Aorta (tissue), 5 donors: Measurements from ENCODE around the gene EEFSEC. TPM values are rescaled to one million over a fixed set of nuclear protein-coding genes. Genes with fewer than 3 reads are reported as not detected.

Experiments
- ATAC-seq: fragments of 200-7000 bp; cut with Tn5 transposase; one replicate; pipeline ENCODE4 v1.9.1; 2022; ENCODE audit warnings: moderate library complexity; ENCODE audit not compliant: low FRiP score
- DNase-seq, 2 donors: peaks; one replicate each; pipeline ENCODE4 v3.0.0-alpha.2; 2020
- H3K27ac ChIP-seq, 2 donors: one replicate each; pipeline ENCODE4 v1.5.1; 2013; ENCODE audit warnings: low read length in 2 of 2, mild to moderate bottlenecking in 2 of 2, moderate library complexity in 2 of 2, control low read depth in 1 of 2, inconsistent platforms in 1 of 2, low read depth in 1 of 2
- H3K27me3 ChIP-seq, 2 donors: one replicate each; pipeline ENCODE4 v1.6.1; 2013; ENCODE audit warnings: control low read depth in 1 of 2, low read length in 1 of 2, mild to moderate bottlenecking in 1 of 2, moderate library complexity in 1 of 2; ENCODE audit not compliant: insufficient read depth in 2 of 2, control insufficient read depth in 1 of 2
- H3K36me3 ChIP-seq, 2 donors: one replicate each; pipeline ENCODE4 v1.6.1; 2013; ENCODE audit warnings: control low read depth in 1 of 2, low read length in 1 of 2, mild to moderate bottlenecking in 1 of 2; ENCODE audit not compliant: insufficient read depth in 2 of 2, control insufficient read depth in 1 of 2
- H3K4me1 ChIP-seq, 2 donors: one replicate each; pipeline ENCODE4 v1.6.1; 2013; ENCODE audit warnings: low read length in 2 of 2, control low read depth in 1 of 2, mild to moderate bottlenecking in 1 of 2, moderate library complexity in 1 of 2; ENCODE audit not compliant: insufficient read depth in 2 of 2, control insufficient read depth in 1 of 2
- H3K4me3 ChIP-seq, 2 donors: one replicate each; pipeline ENCODE4 v1.5.1; 2013; ENCODE audit warnings: low read length in 2 of 2, control low read depth in 1 of 2, mild to moderate bottlenecking in 1 of 2
- H3K9me3 ChIP-seq: one replicate; pipeline ENCODE4 v1.6.1; 2013; ENCODE audit warnings: mild to moderate bottlenecking, low read length; ENCODE audit not compliant: control insufficient read depth
- WGBS, 2 donors: extraction: QIAGEN DNeasy Blood & Tissue Kit; methylation state at CpG; one replicate each; pipeline ENCODE4 v1.1.7; 2013; 5-methylcytosine and 5-hydroxymethylcytosine counted together
- intact Hi-C, 2 donors: fragments of 100-400 bp; cut with DNase I; formaldehyde crosslinking; loops; one replicate each; pipeline versions ENCODE4 v1.14.2 to v1.15.0; 2022
- polyA plus RNA-seq, 2 donors: library from polyadenylated mRNA; stranded (reverse); fragments of 200-250 nt; gene quantifications; one replicate each; pipeline ENCODE4 v1.2.3, GENCODE V29; 2013
- total RNA-seq, 2 donors: library from RNA; stranded (reverse); fragmentation: NEBNext Ultra II Directional; extraction: Animal tissue kit (Norgen Biotek cat#: 25700); gene quantifications; one replicate each; pipeline ENCODE4 v1.2.1, GENCODE V29; 2021
- donor health status: healthy with polysubstance abuse.
- donor health status: Bipolar disorder and iron deficiency.
- donor health status: DM: no; HTN: no; CAD: no.
- donor health status: DM: no; HTN: no; CAD: no.
- donor health status: DM: yes; HTN: yes; CAD: no.

The EEFSEC gene
- total and polyA plus RNA-seq, 4 donors, result 3.5 to 18.8 (median 11.6) TPM

DNA sequence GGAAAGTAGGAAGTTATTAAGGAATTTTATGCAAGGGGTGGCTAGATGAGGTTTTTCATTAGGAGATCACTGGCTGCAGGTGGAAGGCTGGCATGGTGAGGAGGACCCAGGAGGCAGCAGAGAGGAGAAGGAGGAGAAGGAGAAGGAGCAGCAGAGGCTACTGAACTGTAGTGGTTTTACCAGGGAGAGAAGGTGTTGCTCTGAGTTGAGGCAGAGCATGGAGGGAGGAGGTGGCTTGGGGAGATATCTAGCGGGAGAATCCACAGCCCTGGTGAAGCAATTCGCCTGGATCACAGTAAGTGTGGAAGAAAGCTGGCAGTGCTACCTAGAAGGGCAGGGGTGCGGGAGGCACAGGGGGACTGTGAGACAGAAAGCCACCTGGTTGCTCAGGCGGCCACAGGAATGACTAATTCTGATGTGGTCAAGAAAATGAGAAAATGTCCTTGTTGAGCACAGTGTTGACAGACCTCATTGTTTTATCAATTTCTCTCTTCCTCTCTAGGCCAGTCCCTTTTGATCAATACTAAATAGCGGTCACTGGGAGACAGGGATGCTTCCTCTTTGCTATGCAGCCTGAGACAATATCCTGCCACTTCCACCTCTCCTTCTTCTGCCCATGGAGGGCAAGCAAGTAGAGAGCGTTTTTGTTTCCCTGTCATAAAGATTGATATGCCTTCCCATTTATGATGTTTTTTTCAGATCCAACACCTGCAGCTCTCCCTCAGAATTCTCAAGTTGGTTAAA is 94.6 kb downstream of the EEFSEC start:
- DNase-seq (no peak), ATAC-seq (no peak)
- Histone ChIP-seq H3K9me3 (no peaks in the 10 kb centered on the region), H3K4me1 (no peaks in the 10 kb centered on the region), H3K4me3 (no peak overlapping the region), H3K36me3 (peaks cover 0 to 3% of the 10 kb centered on the region in 2 donors), H3K27ac (no peak overlapping the region), H3K27me3 (no peaks in the 10 kb centered on the region)
- 87 to 94% methylated on average over 6 of the region's 6 CpGs for WGBS, 2 donors
- intact Hi-C loops, result no loop called here

GRCh38 chr3:128252083-128252482 is 98.8 kb downstream of the EEFSEC start:
- DNase-seq, result no peak
- Histone ChIP-seq H3K36me3 (no peaks in the 10 kb centered on the region), H3K9me3 (no peaks in the 10 kb centered on the region), H3K27me3 (no peaks in the 10 kb centered on the region), H3K4me1 (no peaks in the 10 kb centered on the region), H3K27ac (no peak overlapping the region), H3K4me3 (no peak overlapping the region)
- ATAC-seq, result no peak
- intact Hi-C loops, result no loop called here
- 89 to 94% methylated on average over 3 of the region's 3 CpGs for WGBS, 2 donors

- intact Hi-C loops, result no loop called here
- H3K4me3 ChIP-seq, result no peak overlapping the region
- no peak for ATAC-seq
- H3K9me3 ChIP-seq, result no peaks in the 10 kb centered on the region
- no peak for DNase-seq
- no peaks in the 10 kb centered on the region for H3K36me3 ChIP-seq
- 71 to 86% methylated on average over 7 of the region's 7 CpGs for WGBS, 2 donors
- H3K4me1 ChIP-seq, result no peaks in the 10 kb centered on the region
- no peak overlapping the region for H3K27ac ChIP-seq
- no peaks in the 10 kb centered on the region for H3K27me3 ChIP-seq
Measured at GRCh38 chr3:128253150-128253549, 99.9 kb downstream of the EEFSEC start.

DNA sequence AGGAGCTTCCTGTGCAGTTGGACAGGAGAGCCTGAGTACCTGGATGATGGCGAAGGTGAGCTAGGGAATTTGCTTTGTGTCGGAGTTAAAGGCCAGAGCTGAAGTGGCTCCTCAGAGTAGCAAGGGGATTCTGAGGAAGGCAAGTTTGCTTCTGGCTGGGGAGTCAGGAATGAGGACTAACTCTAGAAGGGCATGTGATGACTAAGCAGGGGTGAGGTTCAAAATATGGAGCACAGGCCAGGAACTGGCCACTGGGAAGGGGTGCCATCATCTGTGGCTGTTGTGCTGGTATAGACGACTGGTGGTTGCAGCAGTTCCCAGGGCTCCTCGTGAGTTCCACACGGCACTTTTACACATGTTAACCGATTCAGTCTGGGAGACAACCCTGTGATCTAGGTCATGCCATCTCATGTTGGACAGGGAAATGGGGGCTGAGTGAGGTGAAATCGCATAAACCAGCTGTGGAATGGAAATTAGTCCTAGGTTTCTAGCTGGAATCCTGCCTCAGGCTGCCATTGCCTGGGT is 100.8 kb downstream of the EEFSEC start:
- no peaks in the 10 kb centered on the region for H3K27me3 ChIP-seq
- H3K9me3 ChIP-seq, result peaks cover 2% of the 10 kb centered on the region
- no peak overlapping the region for H3K4me3 ChIP-seq
- DNase-seq, result no peak
- H3K4me1 ChIP-seq, result no peaks in the 10 kb centered on the region
- intact Hi-C loops, result no loop called here
- no peak for ATAC-seq
- H3K36me3 ChIP-seq, result no peaks in the 10 kb centered on the region
- no peak overlapping the region for H3K27ac ChIP-seq
- 98% methylated on average over 7 of the region's 7 CpGs for WGBS, 2 donors

GRCh38 chr3:128254967-128255366 is 101.7 kb downstream of the EEFSEC start:
- ATAC-seq, result no peak
- Histone ChIP-seq H3K4me3 (no peak overlapping the region), H3K9me3 (peaks cover 2% of the 10 kb centered on the region), H3K27me3 (no peaks in the 10 kb centered on the region), H3K36me3 (no peaks in the 10 kb centered on the region), H3K27ac (no peak overlapping the region), H3K4me1 (no peaks in the 10 kb centered on the region)
- DNase-seq, result no peak
- WGBS, 2 donors, result 96 to 99% methylated on average over 5 of the region's 5 CpGs
- intact Hi-C loops, result no loop called here

GRCh38 chr3:128256131-128256530 is 102.8 kb downstream of the EEFSEC start:
- DNase-seq, result no peak
- WGBS, 2 donors, result 62 to 69% methylated on average over 2 of the region's 2 CpGs
- Histone ChIP-seq H3K27me3 (no peaks in the 10 kb centered on the region), H3K4me1 (no peaks in the 10 kb centered on the region), H3K4me3 (no peak overlapping the region), H3K9me3 (peaks cover 4% of the 10 kb centered on the region), H3K27ac (no peak overlapping the region), H3K36me3 (no peaks in the 10 kb centered on the region)
- ATAC-seq, result no peak
- intact Hi-C loops, result no loop called here

DNA sequence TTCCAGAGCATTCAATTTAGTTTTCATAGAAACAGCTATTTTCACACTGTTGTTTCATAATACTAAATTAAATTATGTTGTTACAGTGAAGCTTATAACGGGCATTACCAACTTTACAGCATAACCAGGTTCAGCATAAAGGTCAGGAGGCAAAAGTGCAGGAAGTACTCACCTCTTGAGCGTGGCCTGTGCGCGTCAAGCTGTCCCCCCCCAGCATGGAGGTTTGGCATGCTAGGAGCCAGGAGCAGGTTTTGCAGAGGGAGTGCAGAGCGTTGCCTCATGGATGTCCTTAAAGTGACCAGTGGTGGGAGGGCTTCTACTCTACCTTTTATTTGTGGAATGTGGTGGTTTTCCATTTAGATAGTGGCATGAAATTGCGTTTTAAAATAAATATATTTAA is 104.4 kb downstream of the EEFSEC start:
- Histone ChIP-seq H3K4me3 (no peak overlapping the region), H3K36me3 (no peaks in the 10 kb centered on the region), H3K9me3 (peaks cover 4% of the 10 kb centered on the region), H3K27me3 (no peaks in the 10 kb centered on the region), H3K4me1 (no peaks in the 10 kb centered on the region), H3K27ac (no peak overlapping the region)
- intact Hi-C loops, result no loop called here
- DNase-seq, result no peak
- ATAC-seq, result no peak
- 97% methylated on average over 6 of the region's 6 CpGs for WGBS, 2 donors

DNA sequence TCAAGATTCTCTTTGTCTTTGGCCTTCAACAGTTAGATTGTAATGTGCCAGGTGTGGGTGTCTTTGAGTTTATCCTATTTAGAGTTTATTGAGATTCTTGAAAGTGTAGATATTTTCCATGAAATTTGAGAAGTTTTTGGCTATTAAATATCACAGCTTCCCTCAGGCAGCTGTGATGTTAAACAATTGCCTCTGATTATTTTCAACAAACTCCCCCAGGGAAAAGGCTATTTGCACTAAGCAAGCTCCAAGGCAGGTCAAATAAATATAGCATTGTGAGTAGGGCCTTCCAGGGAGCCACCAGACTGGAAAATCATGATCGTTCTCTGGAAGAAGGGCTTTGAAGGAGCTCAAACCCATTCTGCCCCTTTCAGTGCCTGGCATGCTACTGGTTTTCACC is 107.0 kb downstream of the EEFSEC start:
- no peak overlapping the region for H3K27ac ChIP-seq
- WGBS, 2 donors, result 93 to 94% methylated on average over 1 of the region's 1 CpG
- H3K27me3 ChIP-seq, result no peaks in the 10 kb centered on the region
- H3K4me1 ChIP-seq, result no peaks in the 10 kb centered on the region
- DNase-seq (no peak), ATAC-seq (no peak)
- no peaks in the 10 kb centered on the region for H3K36me3 ChIP-seq
- no peak overlapping the region for H3K4me3 ChIP-seq
- intact Hi-C loops, result no loop called here
- H3K9me3 ChIP-seq, result peaks cover 4% of the 10 kb centered on the region

DNA sequence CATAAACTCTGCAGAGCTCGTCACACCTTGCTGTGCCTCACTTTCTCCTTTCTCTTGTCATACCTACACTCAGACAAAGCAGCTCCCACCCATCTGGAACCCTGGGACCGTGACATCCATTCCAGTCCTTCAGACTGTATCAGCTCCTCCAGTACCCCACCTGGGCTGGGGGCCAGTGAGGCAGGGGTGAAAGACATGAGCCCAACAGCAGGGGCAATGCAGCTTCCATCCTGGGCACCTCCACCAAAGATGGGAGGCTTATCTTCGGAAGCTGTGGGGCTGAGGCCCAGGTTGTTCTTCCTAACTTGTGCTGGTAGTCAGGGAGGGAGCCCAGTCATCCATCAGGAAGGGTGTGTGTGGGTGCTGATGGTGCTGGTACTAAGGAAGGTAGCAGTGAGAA is 109.2 kb downstream of the EEFSEC start:
- Histone ChIP-seq H3K36me3 (peaks cover 0 to 2% of the 10 kb centered on the region in 2 donors), H3K4me1 (no peaks in the 10 kb centered on the region), H3K9me3 (peaks cover 4% of the 10 kb centered on the region), H3K27ac (no peak overlapping the region), H3K4me3 (no peak overlapping the region), H3K27me3 (no peaks in the 10 kb centered on the region)
- WGBS, 2 donors, result 95 to 98% methylated on average over 3 of the region's 3 CpGs
- intact Hi-C loops, result no loop called here
- no peak for ATAC-seq
- DNase-seq, result no peak
